Nephron (organoid): ENCODE measurements around the gene PHC2.
A peak's percentile ranks its signal among the peaks of the same experiment; 100 is the strongest.

ENCODE experiments used
- H3K27ac Mint-ChIP-seq, 3 experiments: 2 replicates each; pipeline ENCODE4 v1.8.0; 2020; ENCODE audit warnings: mixed read lengths in 3 of 3, mild to moderate bottlenecking in 2 of 3, moderate library complexity in 1 of 3
- H3K27me3 Mint-ChIP-seq: 2 replicates; pipeline ENCODE4 v1.8.0; 2021; ENCODE audit warnings: low read depth, mild to moderate bottlenecking, moderate library complexity, mixed read lengths
- H3K36me3 Mint-ChIP-seq: 2 replicates; pipeline ENCODE4 v1.8.0; 2020; ENCODE audit warnings: low read depth, mixed read lengths
- H3K4me1 Mint-ChIP-seq: 2 replicates; pipeline ENCODE4 v1.8.0; 2020; ENCODE audit warnings: mixed read lengths
- H3K4me3 Mint-ChIP-seq, 3 experiments: 2 replicates each; pipeline ENCODE4 v1.8.0; 2020; ENCODE audit warnings: mild to moderate bottlenecking in 3 of 3, mixed read lengths in 3 of 3, moderate library complexity in 2 of 3
- H3K9me3 Mint-ChIP-seq: 2 replicates; pipeline ENCODE4 v1.8.0; 2020; ENCODE audit warnings: mixed read lengths
- TF ChIP-seq, protein P1 (sequence below), 3 experiments: fragments of 200-600 bp; sonication (generic); IDR thresholded peaks; one replicate each; pipeline ENCODE4 v1.5.0; 2021; ENCODE audit warnings: antibody characterized with exemption in 3 of 3; ENCODE audit not compliant: unreplicated experiment in 3 of 3

PHC2 gene

GRCh38 chr1:33465316-33465715 lies 34.4 kb upstream of the PHC2 start:
- H3K4me1 Mint-ChIP-seq, result peaks cover 37% of the 10 kb centered on the region

DNA sequence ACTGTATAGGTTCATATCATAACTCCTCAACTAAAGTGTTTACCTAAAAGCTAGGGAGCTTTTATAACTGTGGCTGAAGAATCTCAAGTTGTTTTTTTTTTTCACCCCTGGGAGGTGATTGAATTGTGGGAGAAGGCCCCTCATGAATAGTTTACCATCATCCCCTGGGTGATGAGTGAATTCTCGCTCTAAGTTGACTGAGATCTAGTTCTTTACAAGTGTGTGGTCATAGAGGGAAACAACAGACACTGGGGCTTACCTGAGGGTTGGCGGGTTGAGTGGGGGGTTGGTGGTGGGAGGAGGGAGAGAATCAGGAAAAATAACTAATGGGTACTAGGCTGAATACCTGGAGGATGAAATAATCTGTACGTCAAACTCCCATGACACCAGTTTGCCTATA lies 33.7 kb upstream of the PHC2 start:
- Mint-ChIP-seq H3K27me3 (no peaks in the 10 kb centered on the region), H3K9me3 (no peaks in the 10 kb centered on the region)
- TF ChIP-seq, protein P1, sequence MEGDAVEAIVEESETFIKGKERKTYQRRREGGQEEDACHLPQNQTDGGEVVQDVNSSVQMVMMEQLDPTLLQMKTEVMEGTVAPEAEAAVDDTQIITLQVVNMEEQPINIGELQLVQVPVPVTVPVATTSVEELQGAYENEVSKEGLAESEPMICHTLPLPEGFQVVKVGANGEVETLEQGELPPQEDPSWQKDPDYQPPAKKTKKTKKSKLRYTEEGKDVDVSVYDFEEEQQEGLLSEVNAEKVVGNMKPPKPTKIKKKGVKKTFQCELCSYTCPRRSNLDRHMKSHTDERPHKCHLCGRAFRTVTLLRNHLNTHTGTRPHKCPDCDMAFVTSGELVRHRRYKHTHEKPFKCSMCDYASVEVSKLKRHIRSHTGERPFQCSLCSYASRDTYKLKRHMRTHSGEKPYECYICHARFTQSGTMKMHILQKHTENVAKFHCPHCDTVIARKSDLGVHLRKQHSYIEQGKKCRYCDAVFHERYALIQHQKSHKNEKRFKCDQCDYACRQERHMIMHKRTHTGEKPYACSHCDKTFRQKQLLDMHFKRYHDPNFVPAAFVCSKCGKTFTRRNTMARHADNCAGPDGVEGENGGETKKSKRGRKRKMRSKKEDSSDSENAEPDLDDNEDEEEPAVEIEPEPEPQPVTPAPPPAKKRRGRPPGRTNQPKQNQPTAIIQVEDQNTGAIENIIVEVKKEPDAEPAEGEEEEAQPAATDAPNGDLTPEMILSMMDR (IDR thresholded peaks at IDR 0.05; ENCODE audit: unreplicated experiment in 3 of 3), result no peak

More at GRCh38 chr1:33465316-33465715, 34.4 kb upstream of the PHC2 start:
- Mint-ChIP-seq H3K36me3 (no peaks in the 10 kb centered on the region), H3K4me3 (no peak overlapping the region), H3K9me3 (no peaks in the 10 kb centered on the region), H3K27ac (no peak overlapping the region), H3K27me3 (no peaks in the 10 kb centered on the region)
- TF ChIP-seq, protein P1 (IDR thresholded peaks at IDR 0.05; ENCODE audit: unreplicated experiment in 3 of 3), result no peak

GRCh38 chr1:33462405-33463164 lies 31.7 kb upstream of the PHC2 start:
- H3K27ac Mint-ChIP-seq, result no peak overlapping the region
- peaks cover 1% of the 10 kb centered on the region for H3K27me3 Mint-ChIP-seq
- H3K9me3 Mint-ChIP-seq, result no peaks in the 10 kb centered on the region
- no peaks in the 10 kb centered on the region for H3K36me3 Mint-ChIP-seq
- TF ChIP-seq, protein P1 (IDR thresholded peaks at IDR 0.05; ENCODE audit: unreplicated experiment in 3 of 3), result no peak
- no peak overlapping the region for H3K4me3 Mint-ChIP-seq
- H3K4me1 Mint-ChIP-seq, result peaks cover 38% of the 10 kb centered on the region

More for the DNA sequence above, 33.7 kb upstream of the PHC2 start:
- H3K36me3 Mint-ChIP-seq, result no peaks in the 10 kb centered on the region
- H3K4me1 Mint-ChIP-seq, result peaks cover 37% of the 10 kb centered on the region
- no peak overlapping the region for H3K4me3 Mint-ChIP-seq
- H3K27ac Mint-ChIP-seq, result no peak overlapping the region

- peak overlapping the region in 2 of 3 experiments; percentile 4 to 17 for H3K4me3 Mint-ChIP-seq
Observed at GRCh38 chr1:33460947-33461629, 30.2 kb upstream of the PHC2 start.

DNA sequence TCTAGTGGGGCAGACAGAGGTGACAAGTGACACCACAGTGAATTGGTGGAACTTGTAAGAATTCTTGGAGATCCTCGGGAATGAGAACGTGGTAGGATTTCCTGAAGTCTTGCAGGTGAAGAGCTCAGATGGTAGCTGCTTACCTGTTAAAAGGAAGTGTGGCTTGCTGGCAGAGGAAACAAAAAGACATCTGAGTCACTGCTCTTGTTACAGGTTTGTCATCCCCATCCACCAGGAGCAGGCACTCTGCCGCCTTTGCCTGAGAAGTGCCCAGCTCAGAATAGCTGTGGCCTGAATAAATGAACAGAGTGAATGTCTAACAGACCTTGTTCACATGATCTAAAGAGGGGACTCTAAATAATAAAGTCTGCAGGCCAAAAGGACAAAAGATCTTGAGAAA lies 29.2 kb upstream of the PHC2 start:
- Mint-ChIP-seq H3K36me3 (no peaks in the 10 kb centered on the region), H3K4me1 (peaks cover 43% of the 10 kb centered on the region), H3K27me3 (peaks cover 6% of the 10 kb centered on the region), H3K9me3 (no peaks in the 10 kb centered on the region), H3K27ac (peak overlapping the region in 2 of 3 experiments; percentile 46 to 52), H3K4me3 (peak overlapping the region in 1 of 3 experiments; percentile 49)
- TF ChIP-seq, protein P1 (IDR thresholded peaks at IDR 0.05; ENCODE audit: unreplicated experiment in 3 of 3), result no peak

More at GRCh38 chr1:33460947-33461629, 30.2 kb upstream of the PHC2 start:
- Mint-ChIP-seq H3K36me3 (no peaks in the 10 kb centered on the region), H3K27me3 (peaks cover 6% of the 10 kb centered on the region), H3K27ac (peak overlapping the region in 2 of 3 experiments; percentile 44 to 46), H3K9me3 (no peaks in the 10 kb centered on the region), H3K4me1 (peaks cover 37% of the 10 kb centered on the region)
- TF ChIP-seq, protein P1 (IDR thresholded peaks at IDR 0.05; ENCODE audit: unreplicated experiment in 3 of 3), result no peak
